ELF-1 (cell line): ENCODE results near the gene NR6A1.

Experiments
- DNase-seq: peaks from one replicate; pipeline ENCODE4 v3.0.0-alpha.2; 2016; ENCODE audit warnings: low read depth, low spot score

The NR6A1 gene

DNA sequence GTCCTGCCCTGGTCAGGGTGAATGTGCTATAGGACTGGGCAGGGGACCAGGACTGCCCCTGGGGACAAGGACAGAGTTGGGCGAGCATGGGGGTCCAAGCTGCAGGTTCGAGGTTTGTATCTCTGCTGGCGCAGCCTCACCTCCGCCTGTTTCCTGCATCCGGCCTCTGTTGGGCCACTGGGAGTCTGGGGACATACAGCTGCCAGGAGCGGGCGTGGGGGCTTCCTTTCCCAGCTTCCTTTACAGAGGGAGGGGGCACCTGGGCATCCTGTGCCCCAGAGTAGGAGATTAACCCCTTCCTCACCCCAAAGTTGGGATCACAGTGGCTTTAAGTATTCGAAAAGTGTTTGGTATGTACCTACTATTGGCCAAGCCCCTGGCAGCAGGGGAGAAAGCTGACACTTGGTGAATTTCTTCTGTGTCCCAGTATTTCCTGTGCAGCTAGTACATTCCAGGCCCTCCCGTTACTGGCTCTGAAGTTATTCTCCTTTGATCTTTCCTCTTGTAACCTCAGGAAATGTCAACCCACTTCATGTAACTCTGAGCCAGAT, 24.8 kb upstream of the NR6A1 start:
- DNase-seq = peak; percentile 27

DNA sequence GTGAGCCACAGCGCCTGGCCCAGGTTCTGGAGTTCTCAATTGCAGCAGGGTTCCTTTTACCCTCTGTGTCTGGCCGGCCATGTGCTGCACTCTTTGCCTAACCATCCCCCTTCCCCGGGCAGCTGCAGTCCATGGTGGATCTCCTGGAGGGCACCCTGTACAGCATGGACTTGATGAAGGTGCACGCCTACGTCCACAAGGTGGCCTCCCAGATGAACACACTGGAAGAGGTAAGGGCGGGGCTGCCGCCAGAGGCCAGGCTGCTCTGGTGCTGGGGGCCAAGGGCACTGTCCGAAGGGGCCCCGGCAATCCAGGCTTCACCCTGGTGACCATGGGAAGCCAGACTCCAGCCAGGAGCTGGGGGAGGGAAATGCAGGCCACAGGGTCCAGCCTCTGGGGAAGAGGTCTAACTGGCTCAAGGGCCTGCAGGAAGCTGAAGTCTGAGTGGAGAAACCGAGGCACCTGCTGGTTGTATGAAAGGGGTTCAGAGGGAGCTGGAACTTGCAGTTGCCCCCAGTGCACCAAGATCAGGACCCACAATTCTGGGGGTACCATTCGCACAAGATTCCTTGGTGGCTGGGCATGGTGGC, 23.9 kb upstream of the NR6A1 start:
- peak; percentile 41 for DNase-seq

DNA sequence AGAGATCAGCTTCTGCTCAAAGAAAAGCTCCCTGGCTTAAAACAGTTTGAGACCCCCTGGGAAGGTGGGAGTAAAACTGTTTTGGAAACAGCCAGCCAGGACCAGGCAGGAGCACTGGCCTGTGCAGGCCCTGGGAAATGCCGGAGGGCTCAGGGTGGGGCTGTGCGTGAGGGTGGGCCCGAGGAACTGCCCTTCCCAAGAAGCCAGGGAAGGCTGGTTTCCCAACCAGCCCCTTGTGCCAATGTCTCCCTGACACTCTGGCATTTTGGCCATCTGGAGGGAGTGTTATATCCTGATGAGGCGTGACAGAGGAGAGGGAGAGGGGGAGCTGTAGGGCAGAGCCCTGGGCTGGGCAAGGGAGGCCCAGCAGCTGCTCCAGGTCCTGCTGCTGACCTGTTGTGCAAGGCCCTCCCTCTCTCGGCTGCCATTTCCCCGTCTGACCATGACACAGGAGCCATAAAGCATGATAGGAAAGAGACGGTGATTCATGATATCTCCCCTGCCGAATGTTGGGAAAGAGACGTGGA, 22.0 kb upstream of the NR6A1 start:
- DNase-seq = peak; percentile 79

DNA sequence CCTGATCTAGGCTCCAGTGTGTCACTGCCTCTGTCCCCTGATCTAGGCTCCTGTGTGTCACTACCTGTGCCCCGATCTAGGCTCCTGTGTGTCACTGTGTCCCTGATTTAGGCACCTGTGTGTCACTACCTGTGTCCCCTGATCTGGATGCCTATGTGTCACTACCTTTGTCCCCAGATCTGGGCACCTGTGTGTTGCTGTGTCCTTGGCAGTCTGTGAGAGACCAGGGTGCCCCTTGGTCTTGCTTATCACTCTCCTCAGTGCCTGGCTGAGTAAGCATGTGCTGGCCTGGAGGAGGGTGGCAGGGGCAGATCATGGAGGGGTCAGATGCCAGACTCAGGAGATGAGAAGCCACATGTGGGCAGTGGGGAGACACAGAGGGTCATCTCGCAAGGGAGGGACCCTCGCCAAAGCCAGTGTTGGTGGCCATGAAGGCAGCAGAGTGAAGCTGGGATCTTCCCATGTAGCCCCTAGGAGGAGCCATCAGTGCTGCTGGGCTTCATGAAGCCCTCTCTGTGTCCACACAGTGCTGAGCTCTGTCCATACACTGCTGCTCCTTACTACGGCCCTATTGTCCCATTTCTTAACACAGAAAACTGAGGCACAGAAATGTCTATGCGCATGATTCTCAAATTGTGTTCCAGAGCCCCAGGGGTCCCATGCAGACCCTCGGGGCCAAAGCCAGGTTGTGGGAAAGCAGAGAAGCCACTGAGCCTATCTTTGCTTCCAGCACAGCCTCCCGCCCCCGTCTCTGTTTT, 21.3 kb upstream of the NR6A1 start:
- DNase-seq = no peak

DNA sequence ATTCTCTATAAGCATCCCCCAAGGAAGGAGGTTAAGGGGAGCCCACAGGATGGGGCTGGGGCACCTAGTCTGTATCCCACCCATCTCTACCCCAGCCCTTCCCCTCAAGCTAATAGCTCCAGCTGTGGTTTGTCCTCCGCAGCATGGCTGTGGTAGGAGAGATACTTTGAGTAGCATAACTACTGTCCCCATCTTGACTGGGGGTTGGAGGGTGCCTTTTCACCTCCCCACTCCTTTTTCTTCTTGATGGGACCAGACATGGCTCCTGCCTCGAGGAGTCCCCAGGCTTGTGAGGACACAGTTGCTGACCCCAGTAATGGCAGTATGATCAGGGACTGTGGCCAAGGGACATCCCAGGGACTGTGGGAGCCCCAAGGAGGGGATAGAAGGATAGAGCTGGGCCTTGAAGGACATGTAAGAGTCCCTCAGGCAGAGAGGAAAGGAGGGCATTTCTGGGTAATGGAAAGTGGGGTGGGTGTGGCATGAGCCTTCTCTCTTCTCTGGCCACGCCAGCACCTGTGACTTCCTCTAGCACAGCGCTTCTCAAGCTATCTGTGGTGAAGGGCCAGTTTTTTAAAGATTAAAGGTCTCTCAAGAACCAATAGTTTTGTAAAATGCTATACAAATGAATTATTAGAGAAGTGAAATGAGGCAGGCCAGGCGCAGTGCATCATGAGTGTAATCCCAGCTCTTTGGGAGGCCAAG, 19.8 kb upstream of the NR6A1 start:
- no peak for DNase-seq

DNA sequence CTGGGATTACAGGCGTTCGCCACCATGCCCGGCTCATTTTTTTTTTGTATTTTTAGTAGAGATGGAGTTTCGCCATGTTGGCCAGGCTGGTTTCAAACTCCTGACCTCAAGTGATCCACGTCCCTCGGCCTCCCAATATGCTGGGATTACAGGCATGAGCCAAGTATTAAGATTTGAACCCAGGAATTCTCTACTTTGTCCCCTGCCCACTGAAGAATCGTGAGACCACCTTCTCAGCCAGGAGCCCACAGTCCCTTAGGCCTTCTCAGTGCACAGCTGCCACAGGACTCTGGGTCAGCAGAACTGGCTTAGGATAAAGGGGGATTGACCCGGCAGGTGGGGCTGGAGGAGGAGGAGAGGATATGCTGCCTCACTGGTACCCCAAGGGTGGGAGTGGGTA, 19.2 kb upstream of the NR6A1 start:
- DNase-seq = no peak

GRCh38 chr9:124789531-124789930, 18.4 kb upstream of the NR6A1 start:
- no peak for DNase-seq

GRCh38 chr9:124788542-124789217, 17.6 kb upstream of the NR6A1 start:
- no peak for DNase-seq

DNA sequence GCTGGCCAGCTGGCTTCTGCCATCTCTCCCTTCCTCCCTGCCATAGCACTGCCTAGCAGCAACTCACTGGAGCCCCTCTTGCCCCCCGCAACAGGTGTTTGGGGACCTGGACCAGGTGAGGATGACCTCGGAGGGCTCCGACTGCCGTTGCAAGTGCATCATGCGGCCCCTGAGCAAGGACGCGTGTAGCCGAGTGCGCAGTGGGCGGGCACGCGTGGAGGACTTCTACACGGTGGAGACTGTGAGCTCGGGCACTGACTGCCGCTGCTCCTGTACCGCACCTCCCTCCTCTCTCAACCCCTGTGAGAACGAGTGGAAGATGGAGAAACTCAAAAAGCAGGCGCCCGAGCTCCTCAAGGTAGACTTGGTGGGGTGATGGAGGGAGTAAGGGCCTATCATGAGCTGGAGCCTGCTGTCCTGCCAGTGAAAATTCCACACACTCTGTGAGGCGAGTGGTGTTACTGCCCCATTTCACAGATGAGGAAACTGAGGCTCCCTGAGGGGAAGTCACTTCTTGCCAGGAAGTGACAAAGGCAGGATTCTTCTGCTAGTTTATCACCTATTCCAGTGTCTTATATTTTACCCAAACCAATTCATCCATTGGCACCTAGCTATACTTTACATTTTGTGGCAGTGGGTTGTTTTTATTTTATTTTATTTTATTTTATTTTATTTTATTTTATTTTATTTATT, 15.9 kb upstream of the NR6A1 start:
- DNase-seq = no peak

DNA sequence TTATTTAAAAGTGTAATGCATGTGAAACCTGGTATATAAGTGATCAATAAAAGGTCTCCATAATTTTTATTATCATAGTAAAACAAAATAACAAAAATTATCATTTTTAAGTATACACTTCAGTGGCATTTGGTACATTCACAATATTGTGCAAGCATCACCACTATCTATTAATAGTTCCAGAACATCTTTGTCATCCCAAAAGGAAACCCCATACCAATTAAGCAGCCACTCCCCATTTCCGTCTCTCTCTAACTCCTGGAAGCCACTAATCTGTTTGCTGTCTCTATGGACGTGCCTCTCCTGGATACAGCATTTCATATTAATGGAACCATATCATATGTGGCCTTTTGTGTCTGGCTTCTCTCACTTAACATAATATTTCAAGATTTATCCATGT, 13.4 kb upstream of the NR6A1 start:
- DNase-seq = no peak

- DNase-seq = no peak
These were observed 12.7 kb upstream of the NR6A1 start for GRCh38 chr9:124783830-124784229.

DNA sequence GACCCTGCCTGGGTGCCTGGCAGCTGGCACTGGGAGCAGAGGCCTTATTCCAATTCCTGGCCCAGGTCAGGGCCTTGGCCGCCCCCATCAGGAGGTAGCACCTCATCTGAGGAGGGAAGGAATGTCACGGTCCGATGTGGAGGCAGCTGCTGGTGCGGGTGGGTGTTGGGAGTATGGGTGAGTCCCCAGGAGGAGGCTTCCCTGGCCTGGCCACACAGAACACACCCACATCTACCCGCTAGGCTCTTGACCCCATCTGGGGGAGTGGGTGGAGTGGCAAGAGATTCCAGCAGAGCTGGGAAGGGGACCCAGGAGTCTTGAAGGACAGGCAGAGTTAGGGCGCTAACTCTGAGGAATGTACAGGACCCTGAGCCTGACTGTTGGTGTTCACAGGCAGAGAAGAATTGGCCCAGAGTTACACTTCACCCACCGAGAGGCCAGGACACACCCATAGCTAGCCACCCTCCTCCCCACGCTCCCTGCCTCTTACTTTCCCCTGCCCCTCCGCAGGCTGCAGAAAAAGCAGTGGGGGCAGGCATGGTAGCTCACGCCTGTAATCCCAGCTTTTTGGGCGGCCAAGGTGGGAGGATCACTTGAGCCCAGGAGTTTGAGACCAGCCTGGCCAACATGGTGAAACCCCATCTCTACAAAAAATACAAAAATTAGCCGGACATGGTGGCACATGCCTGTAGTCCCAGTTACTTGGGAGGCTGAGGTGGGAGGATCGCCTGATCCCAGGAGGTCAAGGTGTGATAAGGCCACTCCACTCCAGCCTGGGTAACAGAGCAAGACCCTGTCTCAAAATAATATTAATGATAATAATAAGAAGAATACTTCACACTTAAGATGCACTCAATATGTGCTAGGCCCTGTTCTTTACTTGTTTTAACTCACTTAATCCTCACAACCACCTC, 11.8 kb upstream of the NR6A1 start:
- DNase-seq = peak; percentile 14

DNA sequence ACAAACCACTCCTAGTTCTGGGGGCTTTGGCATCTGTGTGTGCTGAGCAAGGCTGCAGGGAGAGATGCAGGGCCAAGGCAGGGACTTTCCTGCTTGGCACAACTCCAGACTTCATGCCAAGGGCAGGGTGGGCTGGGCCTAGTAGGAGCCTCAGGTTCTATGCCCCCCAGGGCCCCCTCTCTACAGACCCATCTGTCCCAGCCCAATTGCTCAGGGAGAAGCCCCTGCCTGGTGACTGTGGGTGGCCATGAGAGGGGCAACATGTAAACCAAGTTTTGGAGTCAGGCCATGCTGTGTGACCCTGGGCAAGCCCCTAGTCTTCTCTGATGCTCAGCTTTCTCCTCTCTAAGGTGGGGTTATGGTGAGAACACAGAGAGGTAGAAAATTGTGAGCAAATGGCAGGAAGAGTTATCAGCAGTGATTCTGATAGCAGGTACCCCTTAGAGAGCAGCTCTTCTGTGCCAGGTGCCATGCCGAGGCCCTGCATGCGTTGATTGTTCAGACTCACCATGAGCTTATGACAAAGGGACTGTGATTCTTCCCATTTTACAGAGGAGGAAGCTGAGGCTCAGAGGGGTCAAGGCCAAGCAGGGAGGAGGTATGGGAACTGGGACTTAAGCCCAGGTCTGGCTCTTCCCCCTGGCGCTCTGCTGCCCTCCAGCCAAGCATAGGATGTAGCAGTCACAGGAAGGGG, 11.0 kb upstream of the NR6A1 start:
- DNase-seq = no peak

DNA sequence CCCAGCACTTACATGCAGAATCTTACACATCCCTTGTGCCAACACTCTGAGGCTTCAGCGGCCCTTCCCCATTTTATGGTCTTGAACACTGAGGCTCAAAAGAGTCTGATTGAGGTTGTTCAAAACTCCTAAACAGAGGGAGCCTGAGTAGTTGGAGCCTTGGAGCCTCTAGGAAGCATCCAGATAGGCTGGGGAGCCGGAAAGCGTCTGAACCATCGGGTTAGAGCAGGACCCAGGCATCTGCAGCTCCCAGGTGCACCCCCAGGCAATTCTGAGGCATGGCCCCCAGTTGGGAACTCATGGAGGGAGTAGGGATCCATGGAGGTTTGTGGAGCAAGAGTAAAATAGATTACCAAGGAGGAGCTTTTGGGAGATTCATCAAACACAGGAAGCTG, 9.6 kb upstream of the NR6A1 start:
- DNase-seq = no peak

GRCh38 chr9:124780060-124780756, 9.1 kb upstream of the NR6A1 start:
- no peak for DNase-seq

DNA sequence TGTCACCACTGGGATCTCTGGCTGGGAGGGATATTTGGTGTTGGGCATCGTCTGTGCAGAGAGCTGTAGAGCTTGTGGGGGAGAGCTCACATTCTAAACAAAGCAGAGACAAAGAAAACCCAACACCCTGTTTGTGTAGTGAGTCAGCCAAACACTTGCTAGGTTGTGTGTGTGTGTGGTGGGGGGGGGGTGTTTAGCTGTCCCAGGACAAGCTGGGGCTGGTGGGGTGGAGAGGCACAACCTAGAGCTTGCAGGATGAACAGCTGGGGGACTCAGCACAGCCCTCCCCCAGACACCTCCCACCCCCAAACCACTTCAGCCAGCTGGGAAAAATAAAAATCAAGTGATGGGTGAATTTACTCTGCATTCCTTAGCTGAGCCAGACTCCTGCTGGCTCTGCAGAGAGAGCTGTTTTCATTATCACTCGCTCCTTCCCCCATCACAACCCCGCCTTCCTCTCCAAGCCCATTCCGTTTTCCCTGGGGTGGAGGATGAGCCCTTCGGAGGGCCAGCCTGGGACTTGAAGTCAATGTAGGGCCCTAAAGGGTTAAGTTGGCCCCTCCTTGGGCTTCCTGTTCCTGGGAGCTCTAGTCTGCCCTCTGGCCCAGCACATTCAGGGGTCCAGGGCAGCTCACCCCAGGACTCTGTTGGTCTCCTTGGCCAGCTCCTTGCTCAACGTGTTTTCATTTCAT, 8.4 kb upstream of the NR6A1 start:
- peak; percentile 74 for DNase-seq

- DNase-seq = no peak
These were observed 7.7 kb upstream of the NR6A1 start for GRCh38 chr9:124778575-124779367.
